HG02970 (cell line): ENCODE data around the gene MTR.

Source experiments
- ATAC-seq: cut with Tn5 transposase; IDR thresholded peaks from one replicate; pipeline ENCODE4 v1.9.1; 2021; ENCODE audit warnings: mild to moderate bottlenecking, moderate library complexity, moderate number of reproducible peaks; ENCODE audit not compliant: unreplicated experiment, low FRiP score

MTR gene

GRCh38 chr1:236773919-236774318 lies 21.2 kb upstream of the MTR start:
- no peak for ATAC-seq

GRCh38 chr1:236774926-236775325 lies 20.2 kb upstream of the MTR start:
- ATAC-seq, result no peak

- no peak for ATAC-seq
Measured at GRCh38 chr1:236779312-236779711, 15.8 kb upstream of the MTR start.

GRCh38 chr1:236785477-236785876 lies 9.6 kb upstream of the MTR start:
- no peak for ATAC-seq

GRCh38 chr1:236786453-236786852 lies 8.6 kb upstream of the MTR start:
- ATAC-seq, result no peak

GRCh38 chr1:236794585-236795034 lies 482 bp upstream of the MTR start:
- ATAC-seq, result no peak

- peak; percentile 37 for ATAC-seq
Measured at GRCh38 chr1:236795757-236796667, 920 bp downstream of the MTR start.

- no peak for ATAC-seq
Measured at GRCh38 chr1:236799001-236799400, 3.9 kb downstream of the MTR start.

- no peak for ATAC-seq
Measured at GRCh38 chr1:236800002-236800620, 5.0 kb downstream of the MTR start.

- ATAC-seq, result no peak
Measured at GRCh38 chr1:236800623-236801022, 5.5 kb downstream of the MTR start.

GRCh38 chr1:236802264-236802663 lies 7.2 kb downstream of the MTR start:
- ATAC-seq, result no peak

- ATAC-seq, result no peak
Measured at GRCh38 chr1:236806634-236807033, 11.5 kb downstream of the MTR start.

- no peak for ATAC-seq
Measured at GRCh38 chr1:236808005-236808404, 12.9 kb downstream of the MTR start.

GRCh38 chr1:236808564-236809130 lies 13.6 kb downstream of the MTR start:
- no peak for ATAC-seq

GRCh38 chr1:236809148-236809547 lies 14.1 kb downstream of the MTR start:
- no peak for ATAC-seq

GRCh38 chr1:236810018-236810417 lies 14.9 kb downstream of the MTR start:
- ATAC-seq, result no peak

- no peak for ATAC-seq
Measured at GRCh38 chr1:236812334-236813030, 17.4 kb downstream of the MTR start.

- ATAC-seq, result no peak
Measured at GRCh38 chr1:236815941-236816340, 20.8 kb downstream of the MTR start.

GRCh38 chr1:236819856-236820255 lies 24.8 kb downstream of the MTR start:
- no peak for ATAC-seq

GRCh38 chr1:236821091-236821627 lies 26.1 kb downstream of the MTR start:
- ATAC-seq, result no peak

- ATAC-seq, result no peak
Measured at GRCh38 chr1:236823559-236823958, 28.5 kb downstream of the MTR start.
